Ishikawa (cell line): Measurements from ENCODE around the gene NCKAP1.
A peak's percentile ranks its signal among the peaks of the same experiment; 100 is the strongest.

Experiments used
- CEBPB ChIP-seq: IDR thresholded peaks from 2 replicates; pipeline ENCODE4 v1.6.1; 2012
- CREB1 ChIP-seq: IDR thresholded peaks from 2 replicates; pipeline ENCODE4 v1.6.1; 2012; ENCODE audit warnings: low read depth
- EGR1 ChIP-seq: IDR thresholded peaks from 2 replicates; pipeline ENCODE4 v1.6.1; 2012
- EP300 ChIP-seq: IDR thresholded peaks from 2 replicates; pipeline ENCODE4 v1.6.1; 2012; ENCODE audit warnings: borderline replicate concordance
- FOXM1 ChIP-seq: IDR thresholded peaks from 2 replicates; pipeline ENCODE4 v1.6.1; 2012; ENCODE audit warnings: low read depth, borderline replicate concordance
- MAX ChIP-seq: IDR thresholded peaks from 2 replicates; pipeline ENCODE4 v1.6.1; 2012
- NFIC ChIP-seq: IDR thresholded peaks from 2 replicates; pipeline ENCODE4 v1.6.1; 2012
- RAD21 ChIP-seq: IDR thresholded peaks from 2 replicates; pipeline ENCODE4 v1.6.1; 2012; ENCODE audit warnings: low read depth
- TAF1 ChIP-seq: IDR thresholded peaks from 2 replicates; pipeline ENCODE4 v1.6.1; 2012; ENCODE audit warnings: low read depth, mild to moderate bottlenecking
- TCF12 ChIP-seq: IDR thresholded peaks from 2 replicates; pipeline ENCODE4 v1.6.1; 2012; ENCODE audit warnings: low read depth
- TEAD4 ChIP-seq: IDR thresholded peaks from 2 replicates; pipeline ENCODE4 v1.6.1; 2012
- USF1 ChIP-seq: IDR thresholded peaks from 2 replicates; pipeline ENCODE4 v1.6.1; 2012
- YY1 ChIP-seq: IDR thresholded peaks from 2 replicates; pipeline ENCODE4 v1.6.1; 2012; ENCODE audit warnings: low read depth
- ZBTB7A ChIP-seq: IDR thresholded peaks from 2 replicates; pipeline ENCODE4 v1.6.1; 2012; ENCODE audit warnings: low read depth
- TF ChIP-seq, protein P1 (sequence below): IDR thresholded peaks from 2 replicates; pipeline ENCODE4 v1.6.1; 2012; ENCODE audit warnings: low read depth, mild to moderate bottlenecking

The NCKAP1 gene

GRCh38 chr2:182907081-182907830, 131.0 kb downstream of the NCKAP1 start:
- peak; percentile 20 for TF ChIP-seq NFIC
- peak; percentile 15; the same call in 1 of the 2 replicates for TF ChIP-seq TEAD4
- 0 out of 2 replicates have a peak, but pooled peaks have one; percentile 21 for TF ChIP-seq MAX
- TF ChIP-seq EP300: peak; percentile 33; the same call in 1 of the 2 replicates
- TF ChIP-seq, protein P1, sequence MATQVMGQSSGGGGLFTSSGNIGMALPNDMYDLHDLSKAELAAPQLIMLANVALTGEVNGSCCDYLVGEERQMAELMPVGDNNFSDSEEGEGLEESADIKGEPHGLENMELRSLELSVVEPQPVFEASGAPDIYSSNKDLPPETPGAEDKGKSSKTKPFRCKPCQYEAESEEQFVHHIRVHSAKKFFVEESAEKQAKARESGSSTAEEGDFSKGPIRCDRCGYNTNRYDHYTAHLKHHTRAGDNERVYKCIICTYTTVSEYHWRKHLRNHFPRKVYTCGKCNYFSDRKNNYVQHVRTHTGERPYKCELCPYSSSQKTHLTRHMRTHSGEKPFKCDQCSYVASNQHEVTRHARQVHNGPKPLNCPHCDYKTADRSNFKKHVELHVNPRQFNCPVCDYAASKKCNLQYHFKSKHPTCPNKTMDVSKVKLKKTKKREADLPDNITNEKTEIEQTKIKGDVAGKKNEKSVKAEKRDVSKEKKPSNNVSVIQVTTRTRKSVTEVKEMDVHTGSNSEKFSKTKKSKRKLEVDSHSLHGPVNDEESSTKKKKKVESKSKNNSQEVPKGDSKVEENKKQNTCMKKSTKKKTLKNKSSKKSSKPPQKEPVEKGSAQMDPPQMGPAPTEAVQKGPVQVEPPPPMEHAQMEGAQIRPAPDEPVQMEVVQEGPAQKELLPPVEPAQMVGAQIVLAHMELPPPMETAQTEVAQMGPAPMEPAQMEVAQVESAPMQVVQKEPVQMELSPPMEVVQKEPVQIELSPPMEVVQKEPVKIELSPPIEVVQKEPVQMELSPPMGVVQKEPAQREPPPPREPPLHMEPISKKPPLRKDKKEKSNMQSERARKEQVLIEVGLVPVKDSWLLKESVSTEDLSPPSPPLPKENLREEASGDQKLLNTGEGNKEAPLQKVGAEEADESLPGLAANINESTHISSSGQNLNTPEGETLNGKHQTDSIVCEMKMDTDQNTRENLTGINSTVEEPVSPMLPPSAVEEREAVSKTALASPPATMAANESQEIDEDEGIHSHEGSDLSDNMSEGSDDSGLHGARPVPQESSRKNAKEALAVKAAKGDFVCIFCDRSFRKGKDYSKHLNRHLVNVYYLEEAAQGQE: no peak
- TF ChIP-seq CEBPB: 0 out of 2 replicates have a peak, but pooled peaks have one; percentile 4

DNA sequence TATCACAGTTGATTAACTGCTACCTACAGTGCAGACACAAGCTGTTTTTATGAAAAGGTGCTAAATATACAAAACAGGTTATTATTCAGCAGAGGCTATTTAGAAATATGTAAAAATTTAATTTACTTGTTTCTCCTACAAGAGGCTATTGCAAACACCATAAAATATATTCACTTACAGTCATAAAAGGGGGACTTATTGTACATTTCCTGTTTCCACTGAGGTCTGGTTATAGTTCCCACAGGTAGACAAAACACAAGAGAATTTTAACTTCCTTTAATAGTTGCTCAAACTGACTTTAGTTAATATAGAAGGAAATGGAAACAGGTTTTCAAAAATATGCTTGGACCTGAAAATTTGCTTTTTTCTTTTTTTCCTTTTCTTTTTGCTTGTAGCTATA, 131.8 kb downstream of the NCKAP1 start:
- TF ChIP-seq EGR1 (no peak), CREB1 (no peak), RAD21 (no peak), ZBTB7A (no peak), USF1 (no peak), TEAD4 (no peak), MAX (no peak), NFIC (no peak), YY1 (no peak), FOXM1 (no peak), TAF1 (no peak), CEBPB (no peak), TCF12 (no peak), EP300 (no peak)
- TF ChIP-seq, protein P1: no peak

DNA sequence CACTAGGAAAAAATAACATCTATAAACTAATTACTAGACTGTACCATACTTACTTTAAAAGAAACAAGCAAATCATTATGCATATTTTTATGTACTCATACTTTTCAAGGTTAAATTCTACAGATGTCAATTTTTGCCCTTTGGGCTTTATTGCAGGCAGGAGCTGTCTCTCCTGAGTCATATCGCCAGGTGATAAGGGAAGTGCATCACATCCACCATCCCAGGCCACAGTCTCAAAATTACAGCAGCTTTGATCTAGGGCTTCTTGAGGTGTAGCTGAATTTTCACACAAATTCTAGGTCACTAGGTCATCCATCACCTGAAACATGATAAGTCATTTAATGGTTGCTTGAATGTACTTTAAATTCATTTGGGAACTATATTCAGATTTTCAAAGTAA, 133.4 kb downstream of the NCKAP1 start:
- no peak for TF ChIP-seq YY1
- no peak for TF ChIP-seq NFIC
- TF ChIP-seq EGR1: no peak
- no peak for TF ChIP-seq RAD21
- no peak for TF ChIP-seq TAF1
- TF ChIP-seq FOXM1: no peak
- no peak for TF ChIP-seq EP300
- TF ChIP-seq ZBTB7A: no peak
- TF ChIP-seq CEBPB: no peak
- TF ChIP-seq TCF12: no peak
- no peak for TF ChIP-seq MAX
- TF ChIP-seq CREB1: no peak
- TF ChIP-seq TEAD4: no peak

- TF ChIP-seq EP300 (no peak), USF1 (no peak), EGR1 (no peak), CEBPB (no peak), NFIC (no peak), CREB1 (no peak), MAX (no peak), ZBTB7A (no peak)
These were observed 134.7 kb downstream of the NCKAP1 start for GRCh38 chr2:182903566-182903965.

- no peak for TF ChIP-seq TAF1
- TF ChIP-seq ZBTB7A: no peak
- no peak for TF ChIP-seq YY1
- TF ChIP-seq USF1: no peak
- no peak for TF ChIP-seq RAD21
- TF ChIP-seq EGR1: no peak
- TF ChIP-seq CEBPB: no peak
These were observed 136.5 kb downstream of the NCKAP1 start for GRCh38 chr2:182901748-182902147.
